ENCODE results near the gene UFSP1.

Gene UFSP1

GRCh38 chr7:100891568-100892247 lies 2.2 kb upstream of the UFSP1 start:
- no peak overlapping the region for H3K9ac ChIP-seq
- H3K27ac ChIP-seq, result no peak overlapping the region
- no peak overlapping the region for H3K4me2 ChIP-seq
- H3K36me3 ChIP-seq, result peaks cover 19% of the 10 kb centered on the region
- peaks cover 59% of the 10 kb centered on the region for H3K4me1 ChIP-seq
- H3K27me3 ChIP-seq, result peaks cover 64% of the 10 kb centered on the region
- no peak overlapping the region for H3K4me3 ChIP-seq
- H3K9me3 ChIP-seq, result no peaks in the 10 kb centered on the region
- TF ChIP-seq Cebpa-rat (IDR thresholded peaks at IDR 0.05), result no peak
- H4K20me1 ChIP-seq, result peaks cover 38% of the 10 kb centered on the region

- Histone ChIP-seq H4K20me1 (peaks cover 39% of the 10 kb centered on the region), H3K9me3 (no peaks in the 10 kb centered on the region), H3K27ac (peak overlapping the region; percentile 67), H3K27me3 (peaks cover 56% of the 10 kb centered on the region), H3K4me3 (peak overlapping the region; percentile 93), H3K36me3 (peaks cover 27% of the 10 kb centered on the region), H3K9ac (peak overlapping the region; percentile 53), H3K4me1 (peaks cover 67% of the 10 kb centered on the region), H3K4me2 (peak overlapping the region; percentile 96)
- TF ChIP-seq Cebpa-rat (IDR thresholded peaks at IDR 0.05), result no peak
These were observed 1.4 kb upstream of the UFSP1 start for GRCh38 chr7:100890653-100891567.

- H3K36me3 ChIP-seq, result peaks cover 52% of the 10 kb centered on the region
- TF ChIP-seq Cebpa-rat (IDR thresholded peaks at IDR 0.05), result no peak
- peak overlapping the region; percentile 94 for H3K9ac ChIP-seq
- H3K9me3 ChIP-seq, result no peaks in the 10 kb centered on the region
- H3K27ac ChIP-seq, result peak overlapping the region; percentile 97
- peaks cover 31% of the 10 kb centered on the region for H3K27me3 ChIP-seq
- peaks cover 56% of the 10 kb centered on the region for H4K20me1 ChIP-seq
- peak overlapping the region; percentile 99 for H3K4me2 ChIP-seq
- peaks cover 78% of the 10 kb centered on the region for H3K4me1 ChIP-seq
- H3K4me3 ChIP-seq, result peak overlapping the region; percentile 93
These were observed 1.1 kb downstream of the UFSP1 start for GRCh38 chr7:100888291-100888987.

- H3K9ac ChIP-seq, result peak overlapping the region; percentile 94
- H3K4me3 ChIP-seq, result peak overlapping the region; percentile 93
- H3K4me1 ChIP-seq, result peaks cover 78% of the 10 kb centered on the region
These were observed 1.8 kb downstream of the UFSP1 start for GRCh38 chr7:100887516-100888290.

GRCh38 chr7:100886936-100887515 lies 2.5 kb downstream of the UFSP1 start:
- no peaks in the 10 kb centered on the region for H3K9me3 ChIP-seq
- H3K27ac ChIP-seq, result peak overlapping the region; percentile 68
- peak overlapping the region; percentile 99 for H3K4me2 ChIP-seq
- H3K4me3 ChIP-seq, result peak overlapping the region; percentile 93
- peaks cover 70% of the 10 kb centered on the region for H4K20me1 ChIP-seq
- peaks cover 17% of the 10 kb centered on the region for H3K27me3 ChIP-seq
- peaks cover 83% of the 10 kb centered on the region for H3K4me1 ChIP-seq
- peak overlapping the region; percentile 16; the same call in 1 of the 2 replicates for H3K9ac ChIP-seq
- H3K36me3 ChIP-seq, result peaks cover 66% of the 10 kb centered on the region
- no peak for TF ChIP-seq Cebpa-rat (IDR thresholded peaks at IDR 0.05)

More at GRCh38 chr7:100887516-100888290, 1.8 kb downstream of the UFSP1 start:
- H3K4me2 ChIP-seq, result peak overlapping the region; percentile 99
- TF ChIP-seq Cebpa-rat (IDR thresholded peaks at IDR 0.05), result no peak
- peaks cover 24% of the 10 kb centered on the region for H3K27me3 ChIP-seq
- peak overlapping the region; percentile 97 for H3K27ac ChIP-seq
- H4K20me1 ChIP-seq, result peaks cover 63% of the 10 kb centered on the region
- H3K36me3 ChIP-seq, result peaks cover 59% of the 10 kb centered on the region
- H3K9me3 ChIP-seq, result no peaks in the 10 kb centered on the region

- TF ChIP-seq Cebpa-rat (IDR thresholded peaks at IDR 0.05), result no peak
- H4K20me1 ChIP-seq, result peaks cover 77% of the 10 kb centered on the region
- H3K4me1 ChIP-seq, result peaks cover 90% of the 10 kb centered on the region
- peak overlapping the region; percentile 68 for H3K27ac ChIP-seq
- peaks cover 10% of the 10 kb centered on the region for H3K27me3 ChIP-seq
- peaks cover 73% of the 10 kb centered on the region for H3K36me3 ChIP-seq
- no peaks in the 10 kb centered on the region for H3K9me3 ChIP-seq
- peak overlapping the region; percentile 99 for H3K4me2 ChIP-seq
- H3K9ac ChIP-seq, result peak overlapping the region; percentile 65
- H3K4me3 ChIP-seq, result peak overlapping the region; percentile 93
These were observed 3.2 kb downstream of the UFSP1 start for GRCh38 chr7:100886142-100886935.

- peak overlapping the region; percentile 99 for H3K4me2 ChIP-seq
- peaks cover 84% of the 10 kb centered on the region for H4K20me1 ChIP-seq
- H3K27me3 ChIP-seq, result peaks cover 3% of the 10 kb centered on the region
- no peak for TF ChIP-seq Cebpa-rat (IDR thresholded peaks at IDR 0.05)
- peak overlapping the region; percentile 65 for H3K9ac ChIP-seq
- peaks cover 80% of the 10 kb centered on the region for H3K36me3 ChIP-seq
- H3K27ac ChIP-seq, result peak overlapping the region; percentile 8
- peak overlapping the region; percentile 26; the same call in 1 of the 2 replicates for H3K4me3 ChIP-seq
- H3K9me3 ChIP-seq, result no peaks in the 10 kb centered on the region
- H3K4me1 ChIP-seq, result peaks cover 84% of the 10 kb centered on the region
These were observed 3.9 kb downstream of the UFSP1 start for GRCh38 chr7:100885440-100886141.
